HepG2 (cell line): ENCODE measurements around the gene PRR22. TPM values are rescaled to one million over a fixed set of nuclear protein-coding genes. Genes with fewer than 3 reads are reported as not detected.
A peak's percentile ranks its signal among the peaks of the same experiment; 100 is the strongest.

ENCODE experiments used
- CBX2 ChIP-seq, 2 experiments: fragments of 200-600 bp in 1 of 2; sonication (generic); formaldehyde crosslinking in 1 of 2; IDR thresholded peaks; 2 replicates each; pipeline versions ENCODE4 v1.7.0 to v1.8.1; 2018 to 2022; ENCODE audit warnings: low read depth in 2 of 2, low read length in 1 of 2, mild to moderate bottlenecking in 1 of 2, missing genetic modification reagents in 1 of 2
- ERF ChIP-seq: IDR thresholded peaks from 2 replicates; pipeline ENCODE4 v1.6.1; 2018; ENCODE audit warnings: missing biosample characterization, missing genetic modification reagents
- HMG20B ChIP-seq: conservative IDR thresholded peaks from 2 replicates; pipeline ENCODE4 v1.6.1; 2016; ENCODE audit warnings: missing genetic modification reagents, missing compliant biosample characterization
- ISX ChIP-seq: sonication (generic); formaldehyde crosslinking; conservative IDR thresholded peaks from 2 replicates; pipeline ENCODE4 v1.5.0; 2020; ENCODE audit warnings: missing genetic modification reagents
- JUNB ChIP-seq: sonication (generic); formaldehyde crosslinking; IDR thresholded peaks from 2 replicates; pipeline ENCODE4 v1.8.0; 2022; ENCODE audit warnings: missing genetic modification reagents, mild to moderate bottlenecking, borderline replicate concordance
- MEIS1 ChIP-seq: sonication (generic); formaldehyde crosslinking; IDR thresholded peaks from 2 replicates; pipeline ENCODE4 v1.9.0; 2021; ENCODE audit warnings: mild to moderate bottlenecking, missing genetic modification reagents, moderate library complexity, borderline replicate concordance
- SMAD1 ChIP-seq: sonication (generic); formaldehyde crosslinking; IDR thresholded peaks from 2 replicates; pipeline ENCODE4 v1.4.0; 2020; ENCODE audit warnings: missing genetic modification reagents, low read depth, mild to moderate bottlenecking, borderline replicate concordance
- ZBTB38 ChIP-seq: sonication (generic); formaldehyde crosslinking; IDR thresholded peaks from 2 replicates; pipeline ENCODE4 v1.5.1; 2020; ENCODE audit warnings: mild to moderate bottlenecking, missing genetic modification reagents
- ZBTB7A ChIP-seq: sonication (generic); formaldehyde crosslinking; IDR thresholded peaks from 2 replicates; pipeline ENCODE4 v1.8.0; 2022; ENCODE audit warnings: mild to moderate bottlenecking, missing genetic modification reagents
- ZNF382 ChIP-seq: sonication (generic); formaldehyde crosslinking; IDR thresholded peaks from 2 replicates; pipeline ENCODE4 v1.5.0; 2020; ENCODE audit warnings: missing genetic modification reagents, mild to moderate bottlenecking, borderline replicate concordance
- ZNF557 ChIP-seq: sonication (generic); formaldehyde crosslinking; IDR thresholded peaks from 2 replicates; pipeline ENCODE4 v1.4.0; 2020; ENCODE audit warnings: missing genetic modification reagents
- ZSCAN20 ChIP-seq: sonication (generic); formaldehyde crosslinking; IDR thresholded peaks from 2 replicates; pipeline ENCODE4 v1.4.0; 2020; ENCODE audit warnings: missing genetic modification reagents, mild to moderate bottlenecking, borderline replicate concordance
- polyA plus RNA-seq, 8 experiments: library from polyadenylated mRNA; depleted of rRNA in 3 of 8; stranded (reverse) in 7 of 8; unstranded in 1 of 8; fragments of >200 nt; fragmentation: Illumina TruSeq in 4 of 8; extraction: Trizol in 4 of 8; gene quantifications; 2 replicates each; pipeline versions ENCODE4 v1.2.1 to v1.2.3, GENCODE V29; 2011 to 2016; ENCODE audit warnings: low read depth in 4 of 8, missing spikeins in 1 of 8, mixed read lengths in 1 of 8; ENCODE audit not compliant: insufficient read depth in 1 of 8
- total RNA-seq, 5 experiments: library from RNA; depleted of rRNA; stranded (reverse); fragments of >200 nt; fragmentation: Illumina TruSeq; extraction: Trizol; gene quantifications; 2 replicates each; pipeline ENCODE4 v1.2.3, GENCODE V29; 2016; ENCODE audit warnings: low read depth in 1 of 5
- TF ChIP-seq, protein P1 (sequence below): sonication (generic); formaldehyde crosslinking; IDR thresholded peaks from 2 replicates; pipeline ENCODE4 v1.4.0; 2020; ENCODE audit warnings: missing genetic modification reagents
- TF ChIP-seq, protein P2 (sequence below): sonication (generic); formaldehyde crosslinking; IDR thresholded peaks from 2 replicates; pipeline ENCODE4 v1.9.0; 2021; ENCODE audit warnings: missing genetic modification reagents, mild to moderate bottlenecking, borderline replicate concordance
- TF ChIP-seq, protein P3 (sequence below): sonication (generic); formaldehyde crosslinking; IDR thresholded peaks from 2 replicates; pipeline ENCODE4 v1.8.0; 2022; ENCODE audit warnings: mild to moderate bottlenecking, missing genetic modification reagents

The PRR22 gene
- total and polyA plus RNA-seq, 2 of the 13 experiments (the other 11 are each of a cell fraction or from before 2014, with no cell fraction given), result 0.84 to 2.3 TPM

DNA sequence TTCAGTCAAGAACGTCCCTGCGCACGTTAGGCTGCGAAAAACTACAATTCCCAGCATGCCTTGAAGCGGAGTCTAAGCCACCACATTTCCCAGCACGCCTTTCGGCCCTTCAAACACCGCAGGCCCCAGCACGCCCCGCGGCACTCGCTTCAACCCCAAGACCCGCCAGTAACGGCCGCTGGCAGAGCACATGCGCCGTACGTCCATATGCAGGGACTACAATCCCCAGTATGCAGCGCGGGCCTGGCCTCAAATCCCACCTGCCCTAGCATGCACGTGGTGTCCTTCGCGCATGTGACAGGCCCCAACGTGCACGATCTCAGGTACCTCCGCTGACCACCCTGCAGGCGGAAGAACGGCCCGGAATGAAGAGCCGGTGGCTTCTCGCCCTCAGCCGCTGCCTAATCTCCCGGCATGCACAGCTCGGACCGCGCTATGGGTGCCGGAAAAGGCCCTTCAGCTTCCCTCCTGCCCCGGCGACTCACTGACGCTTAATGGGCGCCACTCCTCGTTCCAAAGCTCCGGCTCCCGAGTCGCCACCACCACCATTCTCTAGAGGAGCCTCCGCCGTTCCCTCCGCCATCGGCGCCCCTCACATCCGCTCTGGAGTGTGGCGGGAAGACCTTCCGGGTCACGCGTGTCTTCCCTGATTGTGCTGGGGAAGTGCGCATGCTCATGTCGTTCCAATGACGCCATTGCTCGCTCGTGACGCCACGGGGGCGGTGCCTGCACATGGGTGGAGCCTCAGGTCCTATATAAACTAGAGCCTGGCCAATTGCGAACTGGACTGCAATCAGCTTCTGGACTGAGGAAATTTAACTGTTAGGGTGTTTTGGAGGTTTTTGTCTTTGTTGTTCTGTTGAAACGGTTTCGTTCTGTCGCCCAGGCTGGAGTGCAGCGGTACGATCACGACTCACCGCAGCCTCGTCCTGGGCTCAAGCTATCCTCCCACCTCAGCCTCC lies 6.3 kb upstream of the PRR22 start, which contains the start of gene DUS3L (continued):
- TF ChIP-seq, protein P1, sequence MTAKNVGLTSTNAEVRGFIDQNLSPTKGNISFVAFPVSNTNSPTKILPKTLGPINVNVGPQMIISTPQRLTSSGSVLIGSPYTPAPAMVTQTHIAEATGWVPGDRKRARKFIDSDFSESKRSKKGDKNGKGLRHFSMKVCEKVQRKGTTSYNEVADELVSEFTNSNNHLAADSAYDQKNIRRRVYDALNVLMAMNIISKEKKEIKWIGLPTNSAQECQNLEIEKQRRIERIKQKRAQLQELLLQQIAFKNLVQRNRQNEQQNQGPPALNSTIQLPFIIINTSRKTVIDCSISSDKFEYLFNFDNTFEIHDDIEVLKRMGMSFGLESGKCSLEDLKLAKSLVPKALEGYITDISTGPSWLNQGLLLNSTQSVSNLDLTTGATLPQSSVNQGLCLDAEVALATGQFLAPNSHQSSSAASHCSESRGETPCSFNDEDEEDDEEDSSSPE, result peak; percentile 91; the same call in 1 of the 2 replicates
- TF ChIP-seq, protein P2, sequence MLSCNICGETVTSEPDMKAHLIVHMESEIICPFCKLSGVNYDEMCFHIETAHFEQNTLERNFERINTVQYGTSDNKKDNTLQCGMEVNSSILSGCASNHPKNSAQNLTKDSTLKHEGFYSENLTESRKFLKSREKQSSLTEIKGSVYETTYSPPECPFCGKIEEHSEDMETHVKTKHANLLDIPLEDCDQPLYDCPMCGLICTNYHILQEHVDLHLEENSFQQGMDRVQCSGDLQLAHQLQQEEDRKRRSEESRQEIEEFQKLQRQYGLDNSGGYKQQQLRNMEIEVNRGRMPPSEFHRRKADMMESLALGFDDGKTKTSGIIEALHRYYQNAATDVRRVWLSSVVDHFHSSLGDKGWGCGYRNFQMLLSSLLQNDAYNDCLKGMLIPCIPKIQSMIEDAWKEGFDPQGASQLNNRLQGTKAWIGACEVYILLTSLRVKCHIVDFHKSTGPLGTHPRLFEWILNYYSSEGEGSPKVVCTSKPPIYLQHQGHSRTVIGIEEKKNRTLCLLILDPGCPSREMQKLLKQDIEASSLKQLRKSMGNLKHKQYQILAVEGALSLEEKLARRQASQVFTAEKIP (CRISPR knock-in tag), result no peak
- TF ChIP-seq ZBTB38 (CRISPR knock-in tag) (peak; percentile 87), SMAD1 (CRISPR knock-in tag) (peak; percentile 82; the same call in 1 of the 2 replicates), ZBTB7A (peak; percentile 47), ISX (CRISPR knock-in tag) (no peak), JUNB (CRISPR knock-in tag) (no peak), ZNF557 (CRISPR knock-in tag) (no peak), HMG20B (peak; percentile 15; the same call in 1 of the 2 replicates), ZSCAN20 (no peak), CBX2 (IDR thresholded peaks at IDR 0.05; ENCODE audit: low read depth, low read length) (no peak), CBX2 (CRISPR knock-in tag; IDR thresholded peaks at IDR 0.05; ENCODE audit: low read depth) (no peak), MEIS1 (CRISPR knock-in tag) (peak; percentile 89; the same call in 1 of the 2 replicates), ZNF382 (CRISPR knock-in tag) (no peak), ERF (CRISPR knock-in tag) (peak; percentile 75; the same call in 1 of the 2 replicates)
- TF ChIP-seq, protein P3, sequence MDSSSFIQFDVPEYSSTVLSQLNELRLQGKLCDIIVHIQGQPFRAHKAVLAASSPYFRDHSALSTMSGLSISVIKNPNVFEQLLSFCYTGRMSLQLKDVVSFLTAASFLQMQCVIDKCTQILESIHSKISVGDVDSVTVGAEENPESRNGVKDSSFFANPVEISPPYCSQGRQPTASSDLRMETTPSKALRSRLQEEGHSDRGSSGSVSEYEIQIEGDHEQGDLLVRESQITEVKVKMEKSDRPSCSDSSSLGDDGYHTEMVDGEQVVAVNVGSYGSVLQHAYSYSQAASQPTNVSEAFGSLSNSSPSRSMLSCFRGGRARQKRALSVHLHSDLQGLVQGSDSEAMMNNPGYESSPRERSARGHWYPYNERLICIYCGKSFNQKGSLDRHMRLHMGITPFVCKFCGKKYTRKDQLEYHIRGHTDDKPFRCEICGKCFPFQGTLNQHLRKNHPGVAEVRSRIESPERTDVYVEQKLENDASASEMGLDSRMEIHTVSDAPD (CRISPR knock-in tag), result 0 out of 2 replicates have a peak, but pooled peaks have one; percentile 85
